Naive thymus-derived CD4-positive, alpha-beta T cell (primary cell): Measurements from ENCODE around the gene ADAMTSL1. TPM values are rescaled to one million over a fixed set of nuclear protein-coding genes. Genes with fewer than 3 reads are reported as not detected.
"Not testable (repeated sequence)": the region's sequence is repeated elsewhere in the genome, so short reads cannot be mapped to it uniquely, and the experiment has no call there.

ENCODE experiments used
- ATAC-seq: fragments of 150-1000 bp; cut with Tn5 transposase; 2 replicates; pipeline ENCODE4 v1.10.0; 2021; ENCODE audit warnings: mild to moderate bottlenecking, moderate library complexity
- CTCF ChIA-PET: fragments of 350-600 bp; sonication (Branson Sonifier 250); formaldehyde crosslinking; loops from one replicate; lab custom pipeline; 2021; ENCODE audit warnings: antibody characterized with exemption; lab: Charles Lee
- POLR2A ChIA-PET: fragments of 350-600 bp; sonication (Branson Sonifier 250); formaldehyde crosslinking; loops from one replicate; lab custom pipeline; 2021; ENCODE audit warnings: antibody characterized with exemption, inconsistent platforms; lab: Charles Lee
- DNase-seq, 9 donors: peaks; one replicate each; pipeline versions ENCODE4 v3.0.0 to v3.0.0-alpha.2; 2020 to 2022; ENCODE audit warnings: mixed read lengths in 1 of 9
- H3K27ac ChIP-seq: one replicate; pipeline ENCODE4 v1.7.0; 2013; ENCODE audit warnings: mild to moderate bottlenecking, low read depth, low read length, moderate library complexity
- H3K27me3 ChIP-seq, 2 donors: one replicate each; pipeline ENCODE4 v1.7.0; 2013; ENCODE audit warnings: low read length in 2 of 2, mild to moderate bottlenecking in 2 of 2, moderate library complexity in 2 of 2; ENCODE audit not compliant: control insufficient read depth in 2 of 2, insufficient read depth in 2 of 2
- H3K36me3 ChIP-seq, 3 experiments: 1 replicate in 2 of 3; 2 replicates in 1 of 3; pipeline ENCODE4 v1.7.0; 2013; ENCODE audit warnings: low read length in 3 of 3, mild to moderate bottlenecking in 3 of 3, moderate library complexity in 1 of 3; ENCODE audit not compliant: insufficient read depth in 3 of 3, control insufficient read depth in 2 of 3
- H3K4me1 ChIP-seq, 2 donors: one replicate each; pipeline ENCODE4 v1.7.0; 2013; ENCODE audit warnings: low read length in 2 of 2, mild to moderate bottlenecking in 2 of 2, moderate library complexity in 1 of 2; ENCODE audit not compliant: control insufficient read depth in 2 of 2, insufficient read depth in 2 of 2
- H3K4me3 ChIP-seq: 2 replicates; pipeline ENCODE4 v1.7.0; 2013; ENCODE audit warnings: mild to moderate bottlenecking, low read length
- H3K9me3 ChIP-seq, 3 experiments: 1 replicate in 2 of 3; 2 replicates in 1 of 3; pipeline ENCODE4 v1.7.0; 2013; ENCODE audit warnings: low read length in 3 of 3; ENCODE audit not compliant: control insufficient read depth in 2 of 3
- H3K27ac Mint-ChIP-seq, 9 donors: one replicate each; pipeline ENCODE4 v1.8.0; 2020 to 2022; ENCODE audit warnings: mixed read lengths in 9 of 9, mild to moderate bottlenecking in 8 of 9, moderate library complexity in 5 of 9, inconsistent platforms in 2 of 9
- H3K27me3 Mint-ChIP-seq, 5 donors: one replicate each; pipeline ENCODE4 v1.8.0; 2021 to 2022; ENCODE audit warnings: mixed read lengths in 5 of 5, mild to moderate bottlenecking in 1 of 5
- H3K36me3 Mint-ChIP-seq, 5 donors: one replicate each; pipeline ENCODE4 v1.8.0; 2020 to 2022; ENCODE audit warnings: mixed read lengths in 5 of 5, mild to moderate bottlenecking in 3 of 5, inconsistent platforms in 1 of 5
- H3K4me1 Mint-ChIP-seq, 7 donors: one replicate each; pipeline ENCODE4 v1.8.0; 2020 to 2022; ENCODE audit warnings: mixed read lengths in 7 of 7, mild to moderate bottlenecking in 3 of 7, inconsistent platforms in 1 of 7
- H3K4me3 Mint-ChIP-seq, 10 donors: one replicate each; pipeline ENCODE4 v1.8.0; 2020 to 2022; ENCODE audit warnings: mild to moderate bottlenecking in 10 of 10, mixed read lengths in 10 of 10, moderate library complexity in 6 of 10, inconsistent platforms in 2 of 10
- H3K9me3 Mint-ChIP-seq, 11 donors: one replicate each; pipeline ENCODE4 v1.8.0; 2020 to 2022; ENCODE audit warnings: mixed read lengths in 11 of 11, mild to moderate bottlenecking in 4 of 11, inconsistent platforms in 1 of 11, moderate library complexity in 1 of 11
- intact Hi-C, 2 donors: fragments of 100-400 bp; cut with micrococcal nuclease; formaldehyde crosslinking; loops; one replicate each; pipeline ENCODE4 v1.15.1; 2023
- polyA plus RNA-seq, 2 donors: library from polyadenylated mRNA; unstranded; fragments of 300-500 nt; fragmentation: Illumina TruSeq; gene quantifications; one replicate each; pipeline ENCODE4 v1.2.3, GENCODE V29; 2021
- total RNA-seq, 6 experiments: library from RNA in 5 of 6; stranded (reverse) in 5 of 6; gene quantifications; 1 replicate in 5 of 6; 2 replicates in 1 of 6; pipeline ENCODE4 v1.2.3 and lab custom pipeline; 2021 to 2026

The ADAMTSL1 gene
- total and polyA plus RNA-seq, 7 experiments from 2014 or later = not detected

DNA sequence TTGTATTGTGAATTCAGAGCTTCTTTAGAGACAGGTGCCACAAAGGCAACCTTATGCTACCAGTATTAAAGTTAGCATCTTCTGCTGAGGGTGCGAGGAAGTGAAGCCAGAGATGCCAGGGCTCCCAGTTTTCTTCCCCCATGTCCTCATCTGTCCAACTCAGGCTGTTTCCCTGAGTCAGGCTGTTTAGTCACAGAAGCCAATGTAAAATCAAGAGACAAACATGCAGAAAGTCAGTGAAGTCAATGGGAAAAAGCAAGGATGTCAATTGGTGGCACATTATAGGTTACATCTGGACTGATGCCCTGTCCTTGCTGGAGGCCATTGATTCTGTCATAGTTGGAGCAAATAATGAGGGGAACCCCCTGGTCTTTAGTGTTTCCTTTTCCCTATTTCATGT lies 390.6 kb downstream of the ADAMTSL1 start:
- no peak for ATAC-seq
- H3K4me1 ChIP-seq = no peaks in the 10 kb centered on the region
- CTCF ChIA-PET = no interaction called here
- H3K9me3 Mint-ChIP-seq = peaks cover 0 to 14% (median 5%) of the 10 kb centered on the region in 11 donors
- no peaks in the 10 kb centered on the region for H3K27me3 ChIP-seq
- no peak overlapping the region for H3K27ac Mint-ChIP-seq
- H3K27me3 Mint-ChIP-seq = peaks cover 0 to 4% (median 3%) of the 10 kb centered on the region in 5 donors
- peaks cover 0 to 9% (median 0%) of the 10 kb centered on the region in 3 experiments for H3K9me3 ChIP-seq
- POLR2A ChIA-PET = no interaction called here
- no peak overlapping the region for H3K27ac ChIP-seq
- H3K36me3 ChIP-seq = no peaks in the 10 kb centered on the region
- no peaks in the 10 kb centered on the region for H3K4me1 Mint-ChIP-seq
- H3K4me3 Mint-ChIP-seq = no peak overlapping the region
- peaks cover 0 to 3% (median 0%) of the 10 kb centered on the region in 5 donors for H3K36me3 Mint-ChIP-seq
- intact Hi-C loops = no loop called here
- H3K4me3 ChIP-seq = no peak overlapping the region
- no peak for DNase-seq

DNA sequence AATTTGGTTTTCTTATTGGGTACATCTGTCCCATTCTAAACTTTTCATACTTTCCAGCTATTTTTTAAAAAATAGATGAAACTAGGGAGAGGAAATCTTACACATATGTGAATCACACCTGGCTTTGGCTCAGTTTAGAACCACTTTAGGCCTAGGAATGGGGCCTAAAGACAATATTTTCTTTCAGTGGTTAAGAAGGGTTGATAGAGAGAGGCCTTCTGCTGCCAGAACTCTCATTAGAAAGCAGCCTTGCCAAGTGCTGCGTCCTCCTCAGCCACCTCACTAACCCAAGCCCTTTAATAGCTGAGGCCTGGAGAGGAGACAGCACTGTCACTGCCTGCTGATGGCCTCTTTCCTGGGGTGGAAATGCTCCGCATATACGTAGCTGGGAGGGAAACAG lies 391.6 kb downstream of the ADAMTSL1 start:
- Mint-ChIP-seq H3K4me3 (no peak overlapping the region), H3K4me1 (no peaks in the 10 kb centered on the region), H3K9me3 (peaks cover under 1 to 24% (median 13%) of the 10 kb centered on the region in 11 donors), H3K27ac (no peak overlapping the region), H3K36me3 (peaks cover 0 to 9% (median 0%) of the 10 kb centered on the region in 5 donors), H3K27me3 (peaks cover 0 to 6% (median 4%) of the 10 kb centered on the region in 5 donors)
- DNase-seq = no peak
- intact Hi-C loops = no loop called here
- Histone ChIP-seq H3K9me3 (peaks cover 0 to 10% (median 0%) of the 10 kb centered on the region in 3 experiments), H3K27ac (no peak overlapping the region), H3K4me1 (no peaks in the 10 kb centered on the region), H3K4me3 (no peak overlapping the region), H3K27me3 (no peaks in the 10 kb centered on the region), H3K36me3 (no peaks in the 10 kb centered on the region)
- CTCF ChIA-PET = interaction anchor here (0.6 kb wide), 1 partner anchor 66 kb away, joined by 3 read pairs; no protein-coding TSS in a partner anchor
- POLR2A ChIA-PET = no interaction called here
- ATAC-seq = no peak

DNA sequence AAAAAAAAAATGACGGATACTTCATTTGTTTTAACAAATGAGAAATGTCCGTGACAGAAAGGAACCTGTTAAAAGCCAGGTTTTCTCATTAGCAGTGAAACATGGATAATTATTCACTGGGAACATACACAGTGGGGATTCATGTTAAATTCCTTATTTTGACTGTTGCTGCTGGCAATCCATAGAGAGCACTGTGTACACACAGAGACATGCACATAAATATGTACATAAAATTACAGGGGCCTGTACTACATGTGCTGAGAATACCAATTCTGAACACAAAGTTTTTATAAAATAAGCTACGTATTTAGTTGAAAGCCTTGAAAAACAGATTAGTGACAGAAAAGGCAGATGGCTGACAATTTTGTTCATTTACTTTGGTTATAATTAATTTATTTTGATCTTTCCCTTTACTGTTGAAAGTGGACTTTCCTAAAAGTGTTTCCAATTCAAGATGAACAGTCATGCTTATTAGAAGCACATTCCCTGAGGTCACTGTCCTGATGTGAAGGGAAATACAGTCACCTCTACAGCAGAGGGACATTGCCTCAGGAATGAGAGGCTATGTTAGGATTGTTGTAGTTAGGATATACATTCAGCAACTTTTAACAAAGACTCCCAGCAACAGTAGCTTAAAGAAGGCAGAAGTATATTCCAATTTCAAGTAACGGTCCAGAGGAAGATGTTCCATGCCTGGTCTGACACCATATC lies 392.3 kb downstream of the ADAMTSL1 start:
- no peaks in the 10 kb centered on the region for H3K27me3 ChIP-seq
- no peak overlapping the region for H3K4me3 Mint-ChIP-seq
- no peaks in the 10 kb centered on the region for H3K4me1 ChIP-seq
- ChIA-PET CTCF (interaction anchor here (0.6 kb wide), 1 partner anchor 67 kb away, joined by 3 read pairs; no protein-coding TSS in a partner anchor), POLR2A (no interaction called here)
- intact Hi-C loops = no loop called here
- H3K27me3 Mint-ChIP-seq = peaks cover 0 to 7% (median 0%) of the 10 kb centered on the region in 5 donors
- no peak overlapping the region for H3K27ac ChIP-seq
- no peak overlapping the region for H3K27ac Mint-ChIP-seq
- H3K36me3 ChIP-seq = no peaks in the 10 kb centered on the region
- no peak overlapping the region for H3K4me3 ChIP-seq
- DNase-seq = no peak
- ATAC-seq = no peak
- H3K36me3 Mint-ChIP-seq = peaks cover 0 to 9% (median 0%) of the 10 kb centered on the region in 5 donors
- no peaks in the 10 kb centered on the region for H3K4me1 Mint-ChIP-seq
- peaks cover 0 to 10% (median 0%) of the 10 kb centered on the region in 3 experiments for H3K9me3 ChIP-seq
- peaks cover 2 to 31% (median 16%) of the 10 kb centered on the region in 11 donors for H3K9me3 Mint-ChIP-seq

- intact Hi-C loops = no loop called here
- H3K4me3 Mint-ChIP-seq = no peak overlapping the region
- CTCF ChIA-PET = no interaction called here
Measured at GRCh38 chr9:18869725-18870124, 395.8 kb downstream of the ADAMTSL1 start.

GRCh38 chr9:18874069-18874468 lies 400.1 kb downstream of the ADAMTSL1 start:
- Histone ChIP-seq H3K27ac (no peak overlapping the region), H3K27me3 (no peaks in the 10 kb centered on the region), H3K36me3 (no peaks in the 10 kb centered on the region), H3K4me1 (no peaks in the 10 kb centered on the region), H3K4me3 (no peak overlapping the region), H3K9me3 (peaks cover 0 to 5% (median 0%) of the 10 kb centered on the region in 3 experiments)
- no peak overlapping the region for H3K4me3 Mint-ChIP-seq
- peaks cover 0 to 9% (median 0%) of the 10 kb centered on the region in 5 donors for H3K36me3 Mint-ChIP-seq
- ATAC-seq = no peak
- ChIA-PET POLR2A (no interaction called here), CTCF (no interaction called here)
- no peak for DNase-seq
- H3K27ac Mint-ChIP-seq = no peak overlapping the region
- intact Hi-C loops = no loop called here
- H3K9me3 Mint-ChIP-seq = peaks cover 8 to 58% (median 16%) of the 10 kb centered on the region in 11 donors
- H3K4me1 Mint-ChIP-seq = peaks cover 0 to 13% (median 0%) of the 10 kb centered on the region in 7 donors
- peaks cover 8 to 31% (median 17%) of the 10 kb centered on the region in 5 donors for H3K27me3 Mint-ChIP-seq

More at GRCh38 chr9:18869725-18870124, 395.8 kb downstream of the ADAMTSL1 start:
- DNase-seq = no peak
- ATAC-seq = no peak
- Mint-ChIP-seq H3K9me3 (peaks cover 2 to 49% (median 17%) of the 10 kb centered on the region in 11 donors), H3K36me3 (peaks cover 0 to 9% (median 0%) of the 10 kb centered on the region in 5 donors), H3K4me1 (peaks cover 0 to 3% (median 0%) of the 10 kb centered on the region in 7 donors), H3K27ac (no peak overlapping the region), H3K27me3 (peaks cover 1 to 13% (median 3%) of the 10 kb centered on the region in 5 donors)
- Histone ChIP-seq H3K27ac (no peak overlapping the region), H3K27me3 (no peaks in the 10 kb centered on the region), H3K9me3 (peaks cover 0 to 10% (median 0%) of the 10 kb centered on the region in 3 experiments), H3K4me1 (no peaks in the 10 kb centered on the region), H3K4me3 (no peak overlapping the region), H3K36me3 (no peaks in the 10 kb centered on the region)
- POLR2A ChIA-PET = no interaction called here

DNA sequence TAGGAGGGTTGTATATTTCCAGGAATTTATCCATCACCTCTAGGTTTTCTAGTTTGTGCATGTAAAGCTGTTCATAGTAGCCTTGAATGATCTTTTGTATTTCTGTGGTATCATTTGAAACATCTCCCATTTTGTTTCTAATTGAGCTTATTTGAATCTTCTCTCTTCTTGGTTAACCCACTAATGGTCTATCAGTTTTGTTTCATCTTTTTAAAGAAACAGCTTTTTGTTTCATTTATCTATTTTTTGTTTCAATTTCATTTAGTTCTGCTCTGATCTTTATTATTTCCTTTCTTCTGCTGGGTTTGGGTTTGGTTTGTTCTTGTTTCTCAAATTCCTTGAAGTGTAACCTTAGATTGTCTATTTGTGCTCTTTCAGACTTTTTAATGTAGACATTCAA lies 401.0 kb downstream of the ADAMTSL1 start:
- H3K36me3 ChIP-seq, CTCF ChIA-PET, intact Hi-C loops, ATAC-seq, DNase-seq, H3K36me3 Mint-ChIP-seq, POLR2A ChIA-PET, H3K9me3 ChIP-seq, H3K27me3 ChIP-seq, H3K27ac Mint-ChIP-seq, H3K27ac ChIP-seq, H3K4me1 ChIP-seq, H3K4me3 ChIP-seq: not testable (repeated sequence)
- Mint-ChIP-seq H3K4me1 (peaks cover 0 to 13% (median 0%) of the 10 kb centered on the region in 7 donors), H3K27me3 (peaks cover 8 to 31% (median 16%) of the 10 kb centered on the region in 5 donors), H3K9me3 (peaks cover 4 to 49% (median 11%) of the 10 kb centered on the region in 11 donors), H3K4me3 (peak overlapping the region in 1 of 10 donors; percentile 2)
